IPS-18c (cell line): ENCODE data around the gene PLXDC1.
A peak's percentile ranks its signal among the peaks of the same experiment; 100 is the strongest.
"Not testable (repeated sequence)": the region's sequence is repeated elsewhere in the genome, so short reads cannot be mapped to it uniquely, and the experiment has no call there.

Experiments
- H3K4me3 ChIP-seq: 2 replicates; pipeline ENCODE4 v1.7.0; 2013; ENCODE audit warnings: low read depth, mild to moderate bottlenecking, low read length, moderate library complexity; ENCODE audit not compliant: insufficient read depth
- H3K9me3 ChIP-seq: one replicate; pipeline ENCODE4 v1.6.1; 2013; ENCODE audit warnings: mild to moderate bottlenecking, low read length, moderate library complexity; ENCODE audit not compliant: control insufficient read depth, insufficient read depth

Gene PLXDC1

DNA sequence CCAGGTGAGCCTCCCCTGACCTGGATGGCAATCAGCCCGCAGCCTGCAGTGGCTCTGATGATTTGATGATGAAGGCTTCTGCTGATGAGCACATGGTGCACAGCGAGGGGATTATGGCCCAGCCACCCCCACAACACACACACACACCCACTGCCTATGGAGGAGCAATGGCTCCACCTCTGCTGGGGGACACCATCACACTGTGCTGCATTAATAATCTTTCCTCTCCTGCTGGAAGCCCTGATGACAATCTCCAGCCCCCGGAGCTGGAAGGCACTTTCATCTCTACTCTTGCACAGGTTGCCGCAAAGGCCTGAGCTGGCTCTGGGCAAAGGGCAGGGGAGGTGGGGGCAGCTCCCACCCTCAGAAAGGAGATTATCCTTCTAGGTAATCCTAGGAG, 79.9 kb downstream of the PLXDC1 start:
- H3K4me3 ChIP-seq = no peak overlapping the region
- no peaks in the 10 kb centered on the region for H3K9me3 ChIP-seq

GRCh38 chr17:39069114-39069756, 82.2 kb downstream of the PLXDC1 start:
- Histone ChIP-seq H3K9me3 (no peaks in the 10 kb centered on the region), H3K4me3 (no peak overlapping the region)

- no peak overlapping the region for H3K4me3 ChIP-seq
- peaks cover 2% of the 10 kb centered on the region for H3K9me3 ChIP-seq
Observed at GRCh38 chr17:39064819-39065218, 86.6 kb downstream of the PLXDC1 start.

GRCh38 chr17:39064374-39064773, 87.1 kb downstream of the PLXDC1 start:
- Histone ChIP-seq H3K9me3 (peaks cover 2% of the 10 kb centered on the region), H3K4me3 (no peak overlapping the region)

GRCh38 chr17:39063681-39064069, 87.8 kb downstream of the PLXDC1 start:
- Histone ChIP-seq H3K9me3 (peaks cover 2% of the 10 kb centered on the region), H3K4me3 (no peak overlapping the region)

DNA sequence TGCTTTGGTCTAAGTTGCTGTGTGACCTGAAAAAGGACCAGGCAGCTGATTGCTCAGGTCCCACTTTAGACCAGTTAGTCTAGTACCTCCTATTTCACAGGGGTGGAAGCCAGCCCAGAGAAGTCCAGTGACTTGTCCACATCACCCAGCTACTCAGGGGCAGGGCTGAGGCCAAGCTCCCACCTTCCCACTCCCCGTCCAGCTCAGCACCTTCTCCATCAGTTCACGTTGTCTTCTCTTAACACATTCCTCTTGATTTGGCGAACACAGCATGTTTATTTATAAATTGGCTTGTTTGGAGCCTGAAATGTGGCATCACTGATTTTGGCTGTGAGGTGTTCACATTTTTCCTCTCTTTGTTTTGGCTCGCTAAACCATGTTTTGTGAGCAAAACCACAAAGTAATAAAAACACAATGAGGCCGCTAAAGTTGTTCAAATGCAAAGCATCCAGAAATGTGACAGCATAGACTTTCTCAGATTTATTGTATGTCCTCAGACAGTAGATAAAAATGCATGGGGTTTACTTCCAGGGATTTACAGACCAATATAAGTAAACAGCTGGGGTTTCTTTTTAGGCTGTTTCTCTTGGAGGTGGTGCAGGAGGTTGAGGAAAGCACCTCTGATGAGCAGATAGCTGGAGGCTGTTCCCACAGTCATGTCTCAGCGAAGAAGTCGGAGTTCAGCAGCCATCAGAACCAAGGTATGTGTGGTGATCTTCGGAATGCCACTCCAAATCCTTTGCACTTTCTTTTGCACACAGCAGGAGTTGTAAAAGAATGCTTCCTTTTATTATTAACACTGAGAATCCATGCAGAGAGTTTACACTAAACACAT, 88.4 kb downstream of the PLXDC1 start:
- peaks cover 2% of the 10 kb centered on the region for H3K9me3 ChIP-seq
- no peak overlapping the region for H3K4me3 ChIP-seq

GRCh38 chr17:39058524-39058923, 92.9 kb downstream of the PLXDC1 start:
- Histone ChIP-seq H3K9me3 (peaks cover 2% of the 10 kb centered on the region), H3K4me3 (no peak overlapping the region)

- peak overlapping the region; percentile 87 for H3K4me3 ChIP-seq
- peaks cover 2% of the 10 kb centered on the region for H3K9me3 ChIP-seq
Observed at GRCh38 chr17:39057701-39058206, 93.7 kb downstream of the PLXDC1 start.

DNA sequence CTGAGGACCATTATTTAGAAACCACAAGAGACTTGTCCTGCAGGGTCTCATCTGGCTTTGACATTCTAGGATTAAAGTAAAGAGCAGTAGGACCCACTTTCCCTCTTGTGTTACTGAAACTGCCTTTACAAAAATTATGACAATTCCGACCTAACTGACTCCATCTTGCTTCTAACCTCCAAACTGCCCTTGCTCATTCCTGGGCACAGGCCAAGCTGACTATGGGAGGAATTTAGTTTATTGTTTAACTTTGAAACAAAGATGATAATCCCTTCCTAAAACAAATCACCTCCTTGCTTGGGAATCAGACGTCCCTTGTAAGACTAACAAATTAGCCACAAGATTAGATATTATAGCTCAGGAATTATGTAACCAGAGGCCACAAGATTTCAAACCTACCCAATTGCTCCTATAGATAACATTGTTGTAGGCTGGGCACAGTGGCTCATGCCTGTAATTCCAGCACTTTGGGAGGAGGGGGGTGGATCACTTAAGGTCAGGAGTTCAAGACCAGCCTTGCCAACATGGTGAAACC, 97.3 kb downstream of the PLXDC1 start:
- H3K9me3 ChIP-seq = no peaks in the 10 kb centered on the region
- no peak overlapping the region for H3K4me3 ChIP-seq

DNA sequence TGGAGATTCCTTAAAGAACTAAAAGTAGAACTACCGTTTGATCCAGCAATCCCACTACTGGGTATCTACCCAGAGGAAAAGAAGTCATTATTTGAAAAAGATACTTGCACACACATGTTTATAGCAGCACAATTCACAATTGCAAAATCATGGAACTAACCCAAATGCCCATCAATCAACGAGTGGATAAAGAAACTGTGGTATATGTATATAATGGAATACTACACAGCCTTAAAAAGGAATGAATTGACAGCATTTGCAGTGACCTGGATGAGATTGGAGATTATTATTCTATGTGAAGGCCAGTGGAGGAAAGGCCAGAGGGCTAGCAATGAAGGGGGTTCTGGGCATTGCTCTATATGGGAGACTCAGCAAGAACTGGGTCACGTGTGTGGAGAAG, 99.0 kb downstream of the PLXDC1 start:
- not testable (repeated sequence) for H3K4me3 ChIP-seq, H3K9me3 ChIP-seq

DNA sequence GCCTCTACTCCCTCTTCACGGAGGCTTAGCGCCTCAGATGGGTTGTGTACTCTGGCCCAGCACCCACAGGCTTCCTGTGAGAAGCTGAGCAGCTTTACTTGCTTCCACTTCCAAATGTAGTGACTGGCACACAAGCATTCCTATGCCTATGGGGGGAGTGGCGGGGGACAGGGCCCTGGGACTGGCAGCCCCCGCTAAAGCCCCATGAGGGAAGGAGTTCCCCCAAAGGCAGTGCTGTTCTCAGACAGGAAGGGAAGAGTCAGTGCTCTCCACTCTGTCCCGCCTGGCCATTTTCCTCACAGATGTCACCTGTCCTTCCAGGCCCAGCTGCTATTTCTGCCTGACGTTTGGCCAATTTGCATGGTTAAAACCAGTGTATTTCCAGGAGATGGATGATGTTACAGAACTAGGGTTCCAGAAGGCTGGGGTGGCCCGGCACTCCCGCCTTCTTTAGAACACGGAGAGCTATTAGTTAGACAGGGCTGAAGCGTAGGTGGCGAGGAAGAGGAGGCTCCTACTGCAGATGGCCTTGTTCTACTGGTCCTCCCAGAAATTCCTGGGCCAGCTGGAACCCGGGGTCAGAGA, 100.3 kb downstream of the PLXDC1 start:
- peaks cover 13% of the 10 kb centered on the region for H3K9me3 ChIP-seq

GRCh38 chr17:39045948-39046679, 105.3 kb downstream of the PLXDC1 start:
- H3K9me3 ChIP-seq = peaks cover 13% of the 10 kb centered on the region
- H3K4me3 ChIP-seq = no peak overlapping the region

More for the DNA sequence above, 100.3 kb downstream of the PLXDC1 start:
- no peak overlapping the region for H3K4me3 ChIP-seq

- no peaks in the 10 kb centered on the region for H3K9me3 ChIP-seq
- no peak overlapping the region for H3K4me3 ChIP-seq
Observed at GRCh38 chr17:39036009-39036408, 115.4 kb downstream of the PLXDC1 start.

- not testable (repeated sequence) for H3K4me3 ChIP-seq
Observed at GRCh38 chr17:39035578-39035977, 115.9 kb downstream of the PLXDC1 start.

GRCh38 chr17:39028690-39029089, 122.7 kb downstream of the PLXDC1 start:
- no peak overlapping the region for H3K4me3 ChIP-seq
- H3K9me3 ChIP-seq = peaks cover 2% of the 10 kb centered on the region

More at GRCh38 chr17:39035578-39035977, 115.9 kb downstream of the PLXDC1 start:
- H3K9me3 ChIP-seq = not testable (repeated sequence)

- peak overlapping the region; percentile 21 for H3K4me3 ChIP-seq
Observed at GRCh38 chr17:39027455-39028035, 123.9 kb downstream of the PLXDC1 start.

DNA sequence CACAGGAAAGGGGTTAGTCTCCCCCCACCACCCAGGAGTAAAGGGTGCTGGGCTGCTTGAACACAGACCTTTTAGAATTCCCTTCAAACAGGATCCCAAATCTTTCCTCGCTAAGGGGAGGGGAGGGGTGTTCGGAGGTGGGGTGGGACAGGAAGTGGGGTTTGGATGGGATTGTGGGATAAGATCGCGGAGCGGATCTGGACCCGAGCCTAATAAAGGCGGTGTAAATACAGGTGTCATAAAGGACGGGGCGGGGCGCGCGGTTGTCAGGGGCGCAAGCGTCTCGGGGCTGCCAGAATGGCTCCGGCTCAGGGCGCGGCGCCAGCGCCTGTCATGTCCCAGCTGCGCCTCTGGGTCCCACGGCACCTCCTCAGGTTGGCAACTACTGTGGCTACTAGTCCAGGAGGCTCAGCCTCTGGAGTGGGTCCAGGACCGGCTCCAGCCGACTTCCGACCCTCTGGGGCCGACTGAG, 124.4 kb downstream of the PLXDC1 start:
- Histone ChIP-seq H3K9me3 (peaks cover 2% of the 10 kb centered on the region), H3K4me3 (peak overlapping the region; percentile 21; the same call in 1 of the 2 replicates)

More at GRCh38 chr17:39027455-39028035, 123.9 kb downstream of the PLXDC1 start:
- peaks cover 2% of the 10 kb centered on the region for H3K9me3 ChIP-seq
